ENCODE data around the gene MAP2.

The MAP2 gene

DNA sequence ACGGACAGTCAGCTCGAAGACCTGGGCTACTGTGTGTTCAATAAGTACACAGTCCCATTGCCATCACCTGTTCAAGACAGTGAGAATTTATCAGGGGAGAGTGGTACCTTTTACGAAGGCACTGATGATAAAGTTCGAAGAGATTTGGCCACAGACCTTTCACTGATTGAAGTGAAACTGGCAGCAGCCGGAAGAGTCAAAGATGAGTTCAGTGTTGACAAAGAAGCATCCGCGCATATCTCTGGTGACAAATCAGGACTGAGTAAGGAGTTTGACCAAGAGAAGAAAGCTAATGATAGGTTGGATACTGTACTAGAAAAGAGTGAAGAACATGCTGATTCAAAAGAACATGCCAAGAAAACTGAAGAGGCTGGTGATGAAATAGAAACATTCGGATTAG is 270.9 kb downstream of the MAP2 start:
- ATAC-seq (no peak), DNase-seq (no peak)
- Mint-ChIP-seq H3K9me3 (peaks cover 0 to 12% of the 10 kb centered on the region in 2 donors), H3K27ac (no peak overlapping the region), H3K4me3 (no peak overlapping the region), H3K4me1 (peaks cover 6% of the 10 kb centered on the region), H3K27me3 (no peaks in the 10 kb centered on the region)

GRCh38 chr2:209696836-209697711 is 273.2 kb downstream of the MAP2 start:
- Mint-ChIP-seq H3K9me3 (peaks cover 0 to 12% of the 10 kb centered on the region in 2 donors), H3K27ac (no peak overlapping the region), H3K4me3 (no peak overlapping the region), H3K27me3 (no peaks in the 10 kb centered on the region), H3K4me1 (peaks cover 6% of the 10 kb centered on the region)
- no peak for ATAC-seq
- DNase-seq = no peak

GRCh38 chr2:209702775-209703174 is 278.9 kb downstream of the MAP2 start:
- no peak for DNase-seq
- ATAC-seq = no peak
- Mint-ChIP-seq H3K27ac (no peak overlapping the region), H3K9me3 (no peaks in the 10 kb centered on the region), H3K4me1 (no peaks in the 10 kb centered on the region), H3K27me3 (no peaks in the 10 kb centered on the region), H3K4me3 (no peak overlapping the region)

DNA sequence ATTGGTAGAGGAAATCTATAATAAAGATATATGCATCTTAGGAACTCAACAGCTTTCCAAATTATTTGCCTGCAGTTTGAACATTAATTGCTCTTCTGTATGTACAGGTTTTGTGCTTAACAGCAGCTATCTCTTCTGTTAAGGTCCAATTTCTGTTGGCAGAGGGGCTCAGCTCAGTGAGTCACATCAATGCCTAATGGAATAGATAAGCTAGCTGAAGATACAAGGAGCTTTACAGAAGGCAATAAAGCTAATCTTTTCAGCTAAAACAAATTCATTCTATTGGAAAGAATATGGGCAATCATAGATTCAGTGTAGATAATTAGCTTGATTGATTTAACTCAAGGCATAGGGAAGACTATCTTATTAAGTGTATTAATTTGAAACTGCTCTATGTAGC is 289.4 kb downstream of the MAP2 start:
- H3K4me3 Mint-ChIP-seq = no peak overlapping the region
- H3K9me3 Mint-ChIP-seq = no peaks in the 10 kb centered on the region
- no peak overlapping the region for H3K27ac Mint-ChIP-seq
- H3K4me1 Mint-ChIP-seq = no peaks in the 10 kb centered on the region
- H3K27me3 Mint-ChIP-seq = no peaks in the 10 kb centered on the region
- ATAC-seq (no peak), DNase-seq (no peak)

GRCh38 chr2:209719034-209719433 is 295.2 kb downstream of the MAP2 start:
- no peaks in the 10 kb centered on the region for H3K27me3 Mint-ChIP-seq
- H3K27ac Mint-ChIP-seq = no peak overlapping the region
- H3K9me3 Mint-ChIP-seq = peaks cover 0 to 7% of the 10 kb centered on the region in 2 donors
- ATAC-seq (no peak), DNase-seq (no peak)
- H3K4me1 Mint-ChIP-seq = no peaks in the 10 kb centered on the region
- H3K4me3 Mint-ChIP-seq = no peak overlapping the region

GRCh38 chr2:209721497-209721896 is 297.6 kb downstream of the MAP2 start:
- no peaks in the 10 kb centered on the region for H3K27me3 Mint-ChIP-seq
- H3K9me3 Mint-ChIP-seq = peaks cover 0 to 11% of the 10 kb centered on the region in 2 donors
- no peak overlapping the region for H3K27ac Mint-ChIP-seq
- H3K4me3 Mint-ChIP-seq = no peak overlapping the region
- ATAC-seq (no peak), DNase-seq (no peak)
- H3K4me1 Mint-ChIP-seq = no peaks in the 10 kb centered on the region

DNA sequence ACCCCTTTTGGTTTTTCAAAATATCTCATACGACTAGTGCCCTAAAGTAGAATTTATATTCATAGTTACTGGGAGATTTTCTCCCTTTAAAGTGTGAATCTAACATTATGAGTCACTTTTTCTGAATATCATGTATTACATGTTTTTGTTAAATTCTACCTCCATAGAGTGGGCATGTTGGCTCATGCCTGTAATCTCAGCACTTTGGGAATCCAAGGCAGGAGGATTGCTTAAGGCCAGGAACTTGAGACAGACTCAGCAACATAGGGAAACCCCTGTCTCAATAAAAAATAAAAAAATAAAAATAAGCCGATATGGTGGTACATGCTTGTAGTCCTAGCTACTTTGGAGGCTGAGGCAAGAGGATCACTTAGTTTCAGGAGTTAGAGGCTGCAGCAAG is 302.5 kb downstream of the MAP2 start:
- Mint-ChIP-seq H3K27ac (no peak overlapping the region), H3K9me3 (peaks cover 0 to 11% of the 10 kb centered on the region in 2 donors), H3K4me1 (no peaks in the 10 kb centered on the region), H3K27me3 (no peaks in the 10 kb centered on the region), H3K4me3 (no peak overlapping the region)
- ATAC-seq (no peak), DNase-seq (no peak)

DNA sequence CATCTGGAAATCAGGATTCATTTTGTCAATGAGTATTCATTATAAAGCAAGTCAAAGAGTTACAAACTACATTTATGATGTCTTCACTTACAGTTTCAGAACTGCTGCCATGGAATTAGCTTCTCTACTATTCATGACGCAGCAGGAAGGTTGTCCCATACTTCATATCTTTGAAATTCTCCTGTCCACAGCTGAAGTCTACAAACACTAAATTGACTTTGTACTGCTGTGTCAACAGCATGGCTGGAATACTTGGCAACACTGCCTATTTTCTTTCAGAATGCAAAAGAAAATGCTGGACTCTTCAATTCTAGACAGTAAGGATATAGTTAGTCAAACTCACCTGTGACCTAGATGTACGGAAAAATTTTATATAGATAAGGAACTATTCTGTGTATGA is 303.2 kb downstream of the MAP2 start:
- no peak for DNase-seq
- no peak for ATAC-seq
- no peak overlapping the region for H3K4me3 Mint-ChIP-seq
- H3K27ac Mint-ChIP-seq = no peak overlapping the region
- peaks cover 0 to 11% of the 10 kb centered on the region in 2 donors for H3K9me3 Mint-ChIP-seq
- H3K4me1 Mint-ChIP-seq = no peaks in the 10 kb centered on the region
- H3K27me3 Mint-ChIP-seq = no peaks in the 10 kb centered on the region

DNA sequence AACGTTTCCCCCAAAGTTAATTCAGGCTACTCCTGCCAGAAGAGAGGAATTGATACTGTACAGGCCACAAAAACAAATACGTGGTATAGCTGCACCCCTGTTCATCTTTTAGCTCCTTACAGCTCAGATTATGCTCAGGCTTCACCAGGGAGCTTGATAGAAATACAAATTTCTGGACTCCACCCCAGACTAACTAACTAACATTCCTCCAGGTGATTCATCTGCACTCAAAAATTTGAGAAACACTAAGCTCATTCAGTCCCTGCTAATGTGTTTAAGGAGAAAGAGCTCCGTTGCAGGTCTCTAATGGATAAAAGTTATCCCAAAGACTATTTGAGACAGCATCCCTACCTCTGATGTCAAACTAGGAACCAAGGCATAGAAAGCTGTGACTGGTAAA is 311.0 kb downstream of the MAP2 start:
- H3K27me3 Mint-ChIP-seq = no peaks in the 10 kb centered on the region
- ATAC-seq (no peak), DNase-seq (no peak)
- no peaks in the 10 kb centered on the region for H3K4me1 Mint-ChIP-seq
- H3K4me3 Mint-ChIP-seq = no peak overlapping the region
- peaks cover 0 to 11% of the 10 kb centered on the region in 2 donors for H3K9me3 Mint-ChIP-seq
- no peak overlapping the region for H3K27ac Mint-ChIP-seq

DNA sequence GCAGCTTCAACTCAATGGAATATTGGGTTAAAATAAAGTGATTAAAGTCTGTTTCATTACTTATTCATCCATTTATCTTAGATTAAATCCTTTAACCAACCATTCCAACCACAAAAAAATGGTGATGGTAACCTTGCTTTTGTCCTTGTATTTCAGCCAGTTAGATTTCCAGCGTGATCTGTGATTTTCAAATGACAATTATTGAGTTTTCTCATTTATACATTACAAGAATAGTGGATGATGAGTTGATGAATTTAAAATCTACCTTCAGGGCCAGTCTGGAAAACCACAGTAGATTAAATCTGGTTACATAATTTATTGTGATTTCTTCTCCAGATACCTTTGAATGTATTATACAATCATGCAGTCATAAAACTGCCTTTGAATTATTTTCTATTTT is 318.1 kb downstream of the MAP2 start:
- no peaks in the 10 kb centered on the region for H3K4me1 Mint-ChIP-seq
- H3K9me3 Mint-ChIP-seq = peaks cover 0 to 11% of the 10 kb centered on the region in 2 donors
- ATAC-seq (no peak), DNase-seq (no peak)
- H3K27ac Mint-ChIP-seq = no peak overlapping the region
- no peak overlapping the region for H3K4me3 Mint-ChIP-seq
- no peaks in the 10 kb centered on the region for H3K27me3 Mint-ChIP-seq

GRCh38 chr2:209753020-209753419 is 329.2 kb downstream of the MAP2 start:
- no peaks in the 10 kb centered on the region for H3K9me3 Mint-ChIP-seq
- no peak overlapping the region for H3K27ac Mint-ChIP-seq
- no peaks in the 10 kb centered on the region for H3K4me1 Mint-ChIP-seq

GRCh38 chr2:209757163-209757562 is 333.3 kb downstream of the MAP2 start:
- H3K27me3 Mint-ChIP-seq = peaks cover 7% of the 10 kb centered on the region
- ATAC-seq = no peak
- no peak overlapping the region for H3K4me3 Mint-ChIP-seq
- no peak for DNase-seq
- H3K27ac Mint-ChIP-seq = no peak overlapping the region
- no peaks in the 10 kb centered on the region for H3K4me1 Mint-ChIP-seq
- H3K9me3 Mint-ChIP-seq = no peaks in the 10 kb centered on the region

More at GRCh38 chr2:209753020-209753419, 329.2 kb downstream of the MAP2 start:
- no peak overlapping the region for H3K4me3 Mint-ChIP-seq
- H3K27me3 Mint-ChIP-seq = peaks cover 7% of the 10 kb centered on the region
- DNase-seq = no peak
- no peak for ATAC-seq

- H3K27me3 Mint-ChIP-seq = no peaks in the 10 kb centered on the region
- H3K4me1 Mint-ChIP-seq = no peaks in the 10 kb centered on the region
- no peak for ATAC-seq
- H3K27ac Mint-ChIP-seq = no peak overlapping the region
- H3K4me3 Mint-ChIP-seq = no peak overlapping the region
- H3K9me3 Mint-ChIP-seq = no peaks in the 10 kb centered on the region
- DNase-seq = no peak
Observed at GRCh38 chr2:209761566-209761965, 337.7 kb downstream of the MAP2 start.

- ATAC-seq (no peak), DNase-seq (no peak)
- Mint-ChIP-seq H3K27ac (no peak overlapping the region), H3K9me3 (no peaks in the 10 kb centered on the region), H3K4me3 (no peak overlapping the region), H3K4me1 (no peaks in the 10 kb centered on the region), H3K27me3 (no peaks in the 10 kb centered on the region)
Observed at GRCh38 chr2:209762563-209762962, 338.7 kb downstream of the MAP2 start.

- H3K9me3 Mint-ChIP-seq = no peaks in the 10 kb centered on the region
- DNase-seq (no peak), ATAC-seq (no peak)
- H3K27ac Mint-ChIP-seq = no peak overlapping the region
- H3K27me3 Mint-ChIP-seq = peaks cover 4% of the 10 kb centered on the region
- H3K4me3 Mint-ChIP-seq = no peak overlapping the region
- no peaks in the 10 kb centered on the region for H3K4me1 Mint-ChIP-seq
Observed at GRCh38 chr2:209763106-209763505, 339.3 kb downstream of the MAP2 start.

- Mint-ChIP-seq H3K27ac (no peak overlapping the region), H3K9me3 (no peaks in the 10 kb centered on the region), H3K27me3 (peaks cover 36% of the 10 kb centered on the region)
Observed at GRCh38 chr2:209766613-209767012, 342.8 kb downstream of the MAP2 start.

DNA sequence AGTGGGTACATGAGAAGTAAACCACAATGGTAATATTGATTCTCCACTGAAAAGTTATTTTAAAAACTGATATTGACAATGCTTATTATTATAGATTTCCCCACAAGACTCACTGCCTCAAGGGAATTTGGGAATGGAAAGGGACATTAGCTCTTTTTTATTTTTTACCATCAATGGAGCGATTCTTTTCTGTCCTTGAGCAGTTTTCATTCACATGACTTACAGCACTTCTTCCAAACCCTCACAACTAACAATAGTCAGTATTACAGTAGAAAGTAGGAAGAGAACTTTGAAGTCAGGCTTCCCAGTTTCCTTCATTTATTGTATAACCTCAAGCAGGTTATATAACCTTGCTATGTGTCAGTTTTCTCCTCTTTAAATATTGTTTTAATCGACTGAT is 343.5 kb downstream of the MAP2 start:
- ATAC-seq (no peak), DNase-seq (no peak)
- Mint-ChIP-seq H3K27me3 (peaks cover 38% of the 10 kb centered on the region), H3K4me3 (no peak overlapping the region), H3K9me3 (no peaks in the 10 kb centered on the region), H3K4me1 (no peaks in the 10 kb centered on the region), H3K27ac (no peak overlapping the region)

More at GRCh38 chr2:209766613-209767012, 342.8 kb downstream of the MAP2 start:
- no peak for DNase-seq
- no peak overlapping the region for H3K4me3 Mint-ChIP-seq
- ATAC-seq = no peak
- no peaks in the 10 kb centered on the region for H3K4me1 Mint-ChIP-seq
